Stromal cell of bone marrow (primary cell): Measurements from ENCODE around the gene RBM38.

ENCODE experiments used
- DNase-seq: peaks from one replicate; pipeline ENCODE4 v3.0.0-alpha.2; 2012; ENCODE audit warnings: low read depth

RBM38 gene

DNA sequence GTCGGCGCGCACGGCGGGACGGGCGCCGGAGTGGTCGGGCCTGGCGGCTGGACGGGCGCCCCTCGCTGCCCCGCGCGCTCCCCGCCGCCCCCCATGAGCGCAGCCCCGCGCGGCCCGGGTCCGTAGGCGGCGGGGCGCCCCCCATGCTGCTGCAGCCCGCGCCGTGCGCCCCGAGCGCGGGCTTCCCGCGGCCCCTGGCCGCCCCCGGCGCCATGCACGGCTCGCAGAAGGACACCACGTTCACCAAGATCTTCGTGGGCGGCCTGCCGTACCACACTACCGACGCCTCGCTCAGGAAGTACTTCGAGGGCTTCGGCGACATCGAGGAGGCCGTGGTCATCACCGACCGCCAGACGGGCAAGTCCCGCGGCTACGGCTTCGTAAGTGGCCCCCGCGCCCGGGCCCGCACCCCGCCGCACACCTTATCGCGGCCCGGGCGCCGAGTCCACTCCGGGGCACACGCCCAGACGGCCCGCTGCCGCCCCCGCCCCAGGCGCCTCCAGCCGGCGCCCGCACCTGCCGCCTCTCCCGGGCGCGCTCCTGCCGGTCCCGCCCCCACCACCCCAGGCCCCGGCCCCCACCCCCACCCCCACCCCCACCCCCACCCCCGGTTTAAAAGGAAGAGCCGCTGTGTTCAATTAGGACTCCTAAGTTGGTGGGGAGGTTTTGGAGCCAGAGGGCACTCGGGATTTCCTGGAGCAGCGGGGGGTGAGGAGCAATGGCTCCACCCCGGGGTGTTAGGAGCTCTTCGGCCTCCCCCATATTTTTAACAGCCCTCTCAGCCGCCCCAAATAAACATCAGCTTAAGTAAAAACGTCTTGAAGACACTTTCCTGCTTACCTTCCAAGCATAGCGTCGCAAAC, 474 bp downstream of the RBM38 start:
- DNase-seq: no peak

DNA sequence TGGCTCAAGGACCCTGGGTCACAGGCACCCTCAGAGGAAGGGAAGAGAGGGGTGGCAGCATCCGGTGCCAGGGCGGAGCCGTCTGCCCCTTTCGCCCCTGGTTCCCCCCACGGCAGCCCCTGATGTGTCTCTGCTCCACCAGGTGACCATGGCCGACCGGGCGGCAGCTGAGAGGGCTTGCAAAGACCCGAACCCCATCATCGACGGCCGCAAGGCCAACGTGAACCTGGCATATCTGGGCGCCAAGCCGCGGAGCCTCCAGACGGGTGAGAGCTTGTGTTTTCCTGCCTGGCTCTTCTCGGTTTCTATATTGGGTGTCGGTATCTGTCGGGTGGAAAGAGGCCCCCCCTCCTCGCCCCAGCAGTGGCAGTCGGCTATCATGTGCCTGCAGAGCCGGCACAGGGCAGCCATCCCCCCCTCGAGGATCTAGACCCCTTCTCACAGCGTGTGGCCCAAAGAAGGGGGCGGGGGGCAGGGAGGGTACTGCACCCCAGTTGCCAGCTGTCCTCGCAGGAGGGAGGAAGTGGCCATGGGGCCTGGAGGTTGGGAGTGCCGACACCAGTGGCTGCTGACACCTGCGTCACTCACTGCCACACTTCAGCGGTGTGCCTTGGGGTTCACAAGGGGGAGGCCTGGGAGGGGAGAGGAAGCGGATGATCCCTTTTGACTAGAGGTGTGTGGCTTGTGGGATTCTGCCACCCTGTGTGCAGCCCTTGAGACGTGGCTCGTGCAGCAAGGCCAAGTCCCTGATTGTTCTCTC, 1.5 kb downstream of the RBM38 start:
- no peak for DNase-seq

- no peak for DNase-seq
Observed at GRCh38 chr20:57393321-57394120, 2.3 kb downstream of the RBM38 start.

DNA sequence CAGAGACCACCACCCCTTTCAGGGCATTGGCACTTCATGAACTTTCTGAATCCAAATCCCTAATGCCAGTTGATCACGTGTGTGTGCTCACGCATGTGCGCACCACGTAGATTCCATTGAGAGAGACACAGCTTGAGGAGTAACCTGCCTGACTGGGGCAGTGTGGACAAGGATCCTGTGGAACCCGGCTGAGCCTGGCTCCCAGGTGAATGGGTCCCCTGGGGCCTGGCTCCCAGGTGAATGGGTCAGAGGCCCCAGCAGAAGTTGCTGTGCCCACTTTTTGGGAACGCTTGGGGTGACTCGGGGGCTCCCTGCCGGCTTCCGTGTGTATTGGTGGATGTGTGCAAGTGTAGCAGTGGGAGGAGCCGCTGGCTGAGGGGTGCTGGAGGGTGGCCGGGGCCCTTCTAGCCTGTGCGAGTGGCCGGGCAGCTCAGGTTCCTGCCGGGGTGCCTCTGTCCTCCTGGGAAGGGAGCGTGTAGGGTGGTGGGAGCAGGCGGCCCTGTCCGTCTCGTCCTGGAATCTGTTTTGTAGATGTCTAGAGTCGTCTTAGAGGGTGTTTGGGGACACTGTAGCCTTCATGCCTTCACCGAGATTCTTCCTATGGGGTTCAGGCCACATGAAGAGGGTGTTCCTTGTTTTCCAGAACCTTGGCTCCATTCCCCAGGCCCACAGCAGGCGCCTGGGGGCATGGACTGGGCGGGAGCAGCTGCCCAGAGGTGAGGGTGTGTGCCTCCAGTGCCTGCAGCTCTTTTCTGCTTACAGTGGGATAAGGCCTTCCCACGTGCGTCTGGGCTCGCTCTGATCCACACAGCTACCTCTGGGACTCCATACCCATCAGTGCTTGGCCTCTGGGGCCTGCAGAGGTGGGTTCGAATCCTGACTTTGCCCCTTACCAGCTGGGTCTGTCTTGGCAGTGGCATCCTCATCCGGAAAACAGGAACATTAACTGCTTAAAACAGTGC, 3.2 kb downstream of the RBM38 start:
- no peak for DNase-seq

GRCh38 chr20:57395111-57395966, 4.1 kb downstream of the RBM38 start:
- no peak for DNase-seq

GRCh38 chr20:57396212-57396983, 5.2 kb downstream of the RBM38 start:
- DNase-seq: no peak

DNA sequence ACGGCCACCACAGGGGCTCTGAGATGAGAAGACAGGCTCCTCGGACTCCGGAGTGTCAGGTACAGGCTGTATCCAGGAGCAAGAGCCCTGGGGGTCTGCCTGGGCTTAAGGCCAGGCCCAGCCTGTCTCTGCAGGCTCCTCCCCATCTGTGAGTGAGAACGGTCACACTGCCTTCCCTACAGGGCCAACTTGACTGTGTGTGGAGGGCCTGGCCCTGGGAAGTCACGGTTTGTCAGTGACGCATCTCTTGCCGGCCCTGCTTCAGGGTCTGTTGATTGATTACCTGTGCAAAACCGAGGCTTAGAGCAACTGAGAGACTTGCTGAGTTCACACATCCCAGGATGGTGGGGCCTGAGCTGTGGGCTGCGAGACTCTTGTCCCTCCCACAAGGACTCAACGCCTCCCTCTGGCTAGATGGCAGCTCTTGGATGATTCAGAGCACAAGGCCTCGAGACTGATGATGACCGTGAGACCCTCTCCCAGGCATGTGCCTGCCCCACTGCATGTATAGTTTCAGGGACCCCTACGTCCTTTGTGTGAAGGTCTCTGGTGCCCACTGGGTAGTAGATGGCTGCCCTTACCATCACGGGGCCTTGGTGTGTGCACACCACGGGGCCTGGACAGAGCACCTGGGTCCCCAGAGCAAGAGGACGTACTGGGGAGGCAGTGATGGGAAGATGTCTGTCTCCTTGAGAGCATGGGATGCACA, 5.9 kb downstream of the RBM38 start:
- no peak for DNase-seq

- no peak for DNase-seq
Observed at GRCh38 chr20:57397693-57398108, 6.5 kb downstream of the RBM38 start.

DNA sequence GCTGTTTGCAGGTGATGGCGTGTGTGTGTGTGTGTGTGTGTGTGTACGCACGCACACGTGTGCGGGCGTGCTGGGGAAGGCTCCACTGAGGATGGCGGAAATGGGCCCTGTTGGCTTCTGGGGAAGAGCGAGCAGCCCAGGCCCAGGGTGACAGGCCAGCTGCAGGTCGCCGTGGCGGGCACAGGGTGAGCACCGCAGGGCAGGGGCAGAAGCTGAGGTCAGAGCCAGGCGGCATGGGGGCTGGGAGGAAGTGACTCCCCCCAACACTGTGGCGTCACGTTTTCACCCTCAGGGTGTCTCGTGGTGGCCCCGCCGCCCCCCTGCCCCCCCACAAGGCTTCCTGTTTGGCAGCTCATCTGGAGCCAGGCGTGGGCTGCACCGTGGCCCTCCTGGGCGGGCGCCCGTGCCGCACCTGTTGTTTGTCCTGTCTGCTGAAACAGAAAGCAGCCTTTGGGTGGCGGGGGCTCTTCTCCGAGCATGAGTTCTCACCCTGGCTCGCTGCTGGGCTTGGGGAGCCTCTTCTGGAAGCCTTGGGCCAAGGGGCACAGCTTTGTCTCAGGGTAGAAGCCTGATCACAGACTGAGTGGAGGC, 7.1 kb downstream of the RBM38 start:
- no peak for DNase-seq

GRCh38 chr20:57398901-57399535, 7.8 kb downstream of the RBM38 start:
- no peak for DNase-seq

- DNase-seq: no peak
Observed at GRCh38 chr20:57399587-57400155, 8.5 kb downstream of the RBM38 start.

DNA sequence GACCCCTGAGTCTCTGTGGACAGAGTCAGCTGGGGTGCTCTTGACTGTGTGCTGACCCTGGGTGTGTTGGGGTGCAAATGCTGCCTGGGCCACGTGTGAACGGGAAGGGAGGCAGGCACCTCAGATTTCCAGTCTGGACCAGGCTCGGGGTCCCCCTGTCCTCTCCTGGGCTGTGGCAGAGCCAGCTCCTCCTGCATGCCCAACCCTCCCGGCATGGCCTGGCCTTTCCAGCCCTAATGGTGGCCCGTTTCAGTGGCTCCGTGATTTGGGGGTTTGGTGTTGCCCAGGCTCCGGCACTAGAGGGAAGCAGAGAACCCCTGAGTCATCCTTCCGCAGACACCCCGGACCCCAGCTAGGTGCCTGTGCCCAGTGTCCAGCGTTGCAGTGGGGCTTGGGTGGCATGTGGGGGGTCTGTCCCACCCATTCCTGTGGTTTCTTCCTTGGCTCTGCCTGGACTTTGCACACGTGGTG, 9.1 kb downstream of the RBM38 start:
- DNase-seq: no peak

DNA sequence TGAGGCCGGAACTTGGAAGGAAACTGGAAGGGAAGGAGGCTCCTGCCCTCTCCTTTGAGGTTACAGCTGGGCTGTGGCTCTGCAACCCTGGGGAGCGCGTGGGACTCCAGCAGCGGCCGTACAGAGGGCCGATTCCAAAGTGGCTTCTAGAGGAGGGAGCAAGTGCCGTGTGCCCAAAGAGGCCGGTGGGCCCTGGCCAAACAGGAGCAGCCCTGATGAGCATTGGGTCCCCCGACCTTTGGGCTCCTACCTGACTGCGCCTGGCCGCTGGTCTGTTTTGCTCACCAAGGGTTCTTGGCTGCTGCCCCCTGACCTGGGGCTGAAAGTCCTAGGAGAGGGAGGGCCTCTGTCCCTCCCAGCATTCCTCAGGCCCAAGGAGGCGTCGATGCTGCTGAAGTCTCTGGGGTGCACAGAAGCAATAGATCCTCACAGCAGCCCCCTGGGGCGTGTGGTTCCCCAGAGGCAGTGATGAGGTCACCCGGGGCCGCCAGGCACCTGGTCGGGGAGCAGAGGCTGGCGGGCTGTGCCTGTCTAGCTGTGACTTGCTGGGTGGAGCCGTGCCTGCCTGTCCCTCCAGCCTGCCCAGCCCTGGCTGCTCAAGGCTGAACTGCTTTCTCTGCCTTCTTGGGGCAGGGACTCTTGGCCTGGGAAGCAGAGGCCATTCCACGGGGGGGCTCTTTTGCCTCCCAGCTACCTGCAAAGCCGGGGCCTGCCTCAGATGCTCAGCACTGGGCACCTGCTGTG, 9.8 kb downstream of the RBM38 start:
- DNase-seq: no peak

- DNase-seq: no peak
Observed at GRCh38 chr20:57401565-57401918, 10.3 kb downstream of the RBM38 start.

DNA sequence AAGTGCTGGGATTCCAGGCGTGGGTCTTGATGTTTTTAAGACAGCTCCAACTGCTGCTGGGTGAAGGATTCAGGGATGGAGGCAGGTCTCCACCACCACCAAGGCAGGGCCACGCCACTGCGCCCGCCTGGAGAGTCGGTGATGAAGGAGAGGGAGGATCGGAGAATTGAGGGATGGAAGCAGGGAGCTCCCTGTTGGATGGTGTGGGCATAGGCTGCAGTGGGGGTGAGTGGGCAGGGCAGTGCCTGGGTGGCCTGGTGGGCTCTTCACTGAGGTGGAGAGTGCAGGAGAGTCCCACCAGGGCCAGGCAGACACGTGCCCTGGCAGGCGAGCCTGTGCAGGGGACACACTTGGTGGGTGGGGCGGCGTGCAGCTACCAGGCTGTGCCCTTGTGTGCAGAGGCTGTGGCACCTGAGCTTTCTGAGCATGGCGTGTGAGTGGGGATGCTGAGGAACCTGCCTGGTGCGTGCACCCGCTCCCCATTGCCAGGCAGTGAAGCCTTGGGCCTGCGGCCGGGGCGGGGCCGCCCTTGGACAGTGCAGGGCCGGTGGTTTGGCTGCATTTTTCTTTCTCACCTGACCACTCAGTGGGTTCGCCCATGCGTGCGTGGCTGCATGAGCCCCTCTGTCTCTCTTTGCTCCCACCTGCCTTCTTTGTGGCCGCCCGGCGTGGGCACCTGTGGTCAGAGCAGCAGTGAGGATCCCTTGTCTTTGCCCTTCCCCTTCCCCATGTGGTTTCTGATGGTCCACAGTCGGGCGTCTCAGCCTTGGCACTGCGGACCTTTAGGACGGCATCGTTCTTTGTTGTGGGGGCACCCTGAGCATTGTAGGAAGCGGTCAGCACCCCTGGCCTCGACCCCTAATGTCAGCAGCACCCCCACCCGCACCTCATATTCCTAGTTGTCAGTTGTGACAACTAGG, 11.3 kb downstream of the RBM38 start:
- DNase-seq: no peak

DNA sequence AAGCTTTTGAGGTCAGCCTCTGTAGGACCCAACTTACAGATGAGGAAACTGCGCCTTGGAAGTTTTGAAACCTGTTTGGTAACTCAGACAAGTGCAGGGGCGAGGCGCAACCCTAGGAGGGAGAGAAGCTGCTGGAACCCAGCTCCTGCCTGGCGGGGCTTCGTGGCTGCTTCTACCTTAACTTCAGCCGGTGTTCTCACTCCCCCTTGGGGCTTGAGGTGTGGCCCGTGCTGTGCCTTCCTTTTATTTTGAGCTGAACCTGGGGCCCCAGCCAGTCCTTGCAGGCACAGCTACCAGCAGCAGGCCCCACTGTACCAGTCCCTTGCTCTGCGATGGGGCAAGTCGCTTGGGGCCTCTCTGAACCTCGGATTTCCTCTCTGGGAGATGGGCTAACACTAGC, 12.0 kb downstream of the RBM38 start:
- no peak for DNase-seq
